Pancreas (tissue), 10 donors: ENCODE results near the gene CEMIP. TPM values are rescaled to one million over a fixed set of nuclear protein-coding genes. Genes with fewer than 3 reads are reported as not detected.

Source experiments
- ATAC-seq, 4 donors: fragments of 200-7000 bp; cut with Tn5 transposase; one replicate each; pipeline versions ENCODE4 v1.8.0 to v1.9.1; 2020; ENCODE audit warnings: mild to moderate bottlenecking in 4 of 4, moderate library complexity in 4 of 4
- DNase-seq, 6 donors: peaks; one replicate each; pipeline ENCODE4 v3.0.0-alpha.2; 2020
- FAIRE-seq: peaks from 2 replicates; lab custom pipeline; 2012; peaks lifted over from hg19 to GRCh38; lab: Jason Lieb, UNC
- H3K27ac ChIP-seq, 4 donors: fragments of 200-600 bp; sonication (generic); 1 replicate in 3 of 4; 2 replicates in 1 of 4; pipeline versions ENCODE4 v1.5.0 to v1.8.0; 2020
- H3K27me3 ChIP-seq, 4 donors: fragments of 200-600 bp; one replicate each; pipeline ENCODE4 v1.8.0; 2021
- H3K36me3 ChIP-seq, 3 donors: fragments of 200-600 bp; sonication (generic) in 1 of 3; one replicate each; pipeline versions ENCODE4 v1.5.0 to v1.8.0; 2020 to 2021
- H3K4me1 ChIP-seq, 3 donors: fragments of 200-600 bp; one replicate each; pipeline ENCODE4 v1.8.0; 2021
- H3K4me3 ChIP-seq, 4 donors: fragments of 200-600 bp; sonication (generic) in 2 of 4; one replicate each; pipeline versions ENCODE4 v1.5.0 to v1.8.0; 2020 to 2021
- H3K9me3 ChIP-seq, 4 donors: fragments of 200-600 bp; one replicate each; pipeline ENCODE4 v1.8.0; 2021
- WGBS, 2 donors: extraction: QIAGEN DNeasy Blood & Tissue Kit; methylation state at CpG; one replicate each; pipeline ENCODE4 v1.1.7; 2013; 5-methylcytosine and 5-hydroxymethylcytosine counted together
- intact Hi-C, 3 donors: fragments of 100-400 bp; cut with DNase I; formaldehyde crosslinking; loops; one replicate each; pipeline versions ENCODE4 v1.11.1 to v1.14.2; 2022
- polyA plus RNA-seq, 2 donors: library from polyadenylated mRNA; stranded (reverse); fragments of 200-250 nt; gene quantifications; one replicate each; pipeline ENCODE4 v1.2.3, GENCODE V29; 2013
- total RNA-seq, 6 donors: library from RNA; stranded (reverse); fragmentation: NEBNext Ultra II Directional in 4 of 6; extraction: Animal tissue kit (Norgen Biotek cat#: 25700) in 4 of 6; gene quantifications; one replicate each; pipeline versions ENCODE4 v1.2.1 to v1.2.4, GENCODE V29; 2021 to 2023
- TF ChIP-seq, protein P1 (sequence below), 4 donors: fragments of 200-600 bp; sonication (generic) in 3 of 4; IDR thresholded peaks; one replicate each; pipeline versions ENCODE4 v1.5.0 to v1.8.0; 2021; ENCODE audit warnings: antibody characterized with exemption in 4 of 4
- donor health status: healthy with polysubstance abuse.
- donor health status: DM: no; HTN: no; CAD: no; lungs with moderate emphysema.
- donor health status: DM: no; HTN: no; CAD: no.
- donor health status: control.
- donor health status: control.
- donor health status: Bipolar disorder and iron deficiency.
- donor health status: DM: yes; HTN: yes; CAD: no.
- donor health status: DM: no; HTN: no; CAD: no.
- donor health status: DM: no; HTN: no; CAD: no.
- donor health status: DM: yes; HTN: yes; CAD: no.

CEMIP gene
- total and polyA plus RNA-seq, 8 donors, result 0.07 to 0.41 (median 0.12) TPM; not detected in 1

DNA sequence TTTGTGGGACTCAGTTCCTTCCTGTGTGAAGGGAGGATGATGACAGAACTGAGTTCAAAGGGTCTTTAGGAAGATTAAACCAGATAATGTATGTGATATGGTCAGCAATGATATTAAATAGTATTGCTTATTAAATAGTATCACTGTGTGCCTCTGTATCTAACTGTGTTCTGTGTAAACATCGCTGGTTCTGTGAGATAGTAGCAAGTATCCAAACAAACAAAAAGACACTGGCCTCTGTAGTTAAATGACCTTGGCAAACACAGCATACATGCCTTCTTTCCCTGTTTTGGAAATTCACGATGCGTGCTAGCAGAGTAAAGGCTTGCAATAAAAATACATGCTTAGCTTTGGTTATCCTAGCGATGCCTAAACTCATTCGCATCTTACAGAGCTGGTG is 134.4 kb downstream of the CEMIP start:
- TF ChIP-seq, protein P1, sequence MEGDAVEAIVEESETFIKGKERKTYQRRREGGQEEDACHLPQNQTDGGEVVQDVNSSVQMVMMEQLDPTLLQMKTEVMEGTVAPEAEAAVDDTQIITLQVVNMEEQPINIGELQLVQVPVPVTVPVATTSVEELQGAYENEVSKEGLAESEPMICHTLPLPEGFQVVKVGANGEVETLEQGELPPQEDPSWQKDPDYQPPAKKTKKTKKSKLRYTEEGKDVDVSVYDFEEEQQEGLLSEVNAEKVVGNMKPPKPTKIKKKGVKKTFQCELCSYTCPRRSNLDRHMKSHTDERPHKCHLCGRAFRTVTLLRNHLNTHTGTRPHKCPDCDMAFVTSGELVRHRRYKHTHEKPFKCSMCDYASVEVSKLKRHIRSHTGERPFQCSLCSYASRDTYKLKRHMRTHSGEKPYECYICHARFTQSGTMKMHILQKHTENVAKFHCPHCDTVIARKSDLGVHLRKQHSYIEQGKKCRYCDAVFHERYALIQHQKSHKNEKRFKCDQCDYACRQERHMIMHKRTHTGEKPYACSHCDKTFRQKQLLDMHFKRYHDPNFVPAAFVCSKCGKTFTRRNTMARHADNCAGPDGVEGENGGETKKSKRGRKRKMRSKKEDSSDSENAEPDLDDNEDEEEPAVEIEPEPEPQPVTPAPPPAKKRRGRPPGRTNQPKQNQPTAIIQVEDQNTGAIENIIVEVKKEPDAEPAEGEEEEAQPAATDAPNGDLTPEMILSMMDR (IDR thresholded peaks at IDR 0.05), result no peak

DNA sequence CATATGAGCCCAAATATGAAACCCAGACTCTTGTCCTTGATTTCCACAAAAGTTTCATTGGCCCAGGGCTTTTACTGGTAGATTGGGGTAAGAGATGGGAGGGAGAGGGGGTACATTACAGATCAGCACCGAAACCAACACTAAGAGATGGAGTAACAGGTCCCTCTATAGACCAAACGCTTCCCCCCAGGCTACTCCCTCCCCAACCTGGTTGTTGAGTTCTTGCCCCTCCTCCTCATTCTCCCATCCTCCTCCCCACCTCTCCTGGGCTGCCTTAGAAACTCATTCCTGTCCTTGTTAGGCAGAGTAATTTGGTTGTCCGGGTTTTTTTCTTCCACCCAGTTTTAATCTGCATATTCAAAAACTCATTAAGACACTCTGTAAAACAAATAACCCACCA is 136.3 kb downstream of the CEMIP start:
- 78 to 88% methylated on average over 3 of the region's 3 CpGs for WGBS, 2 donors
- no peak for FAIRE-seq
- H3K27ac ChIP-seq, result no peak overlapping the region

More for the DNA sequence above, 134.4 kb downstream of the CEMIP start:
- Histone ChIP-seq H3K27me3 (no peaks in the 10 kb centered on the region), H3K36me3 (no peaks in the 10 kb centered on the region), H3K9me3 (no peaks in the 10 kb centered on the region), H3K27ac (no peak overlapping the region), H3K4me3 (no peak overlapping the region), H3K4me1 (no peaks in the 10 kb centered on the region)
- ATAC-seq (no peak), DNase-seq (no peak), FAIRE-seq (no peak)
- 86 to 95% methylated on average over 5 of the region's 5 CpGs for WGBS, 2 donors
- intact Hi-C loops, result no loop called here

DNA sequence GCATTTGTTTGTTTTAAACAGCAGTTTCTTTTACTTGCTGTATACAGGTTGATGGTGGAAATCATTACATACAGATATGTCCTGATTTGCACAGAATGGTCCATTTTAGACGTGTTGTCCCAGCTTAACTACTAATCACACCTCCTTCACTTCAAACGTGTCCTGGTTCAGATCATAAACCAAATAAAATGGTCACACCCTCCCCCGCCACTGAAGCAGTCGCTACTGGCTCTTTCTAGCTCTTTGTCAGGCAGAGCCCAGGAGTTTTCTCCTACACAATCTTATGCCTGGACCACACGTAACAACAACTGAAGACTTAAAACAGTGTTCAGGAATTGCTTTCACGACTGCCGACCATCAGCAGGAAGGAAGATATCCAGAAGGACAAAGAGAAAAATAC is 136.9 kb downstream of the CEMIP start:
- no peaks in the 10 kb centered on the region for H3K4me1 ChIP-seq
- H3K36me3 ChIP-seq, result no peaks in the 10 kb centered on the region
- TF ChIP-seq, protein P1 (IDR thresholded peaks at IDR 0.05), result no peak
- H3K27ac ChIP-seq, result no peak overlapping the region
- intact Hi-C loops, result no loop called here
- WGBS, 2 donors, result 66 to 74% methylated on average over 7 of the region's 7 CpGs
- H3K9me3 ChIP-seq, result no peaks in the 10 kb centered on the region
- no peaks in the 10 kb centered on the region for H3K27me3 ChIP-seq
- FAIRE-seq (no peak), ATAC-seq (no peak), DNase-seq (no peak)
- H3K4me3 ChIP-seq, result no peak overlapping the region

More for the DNA sequence above, 136.3 kb downstream of the CEMIP start:
- TF ChIP-seq, protein P1 (IDR thresholded peaks at IDR 0.05), result no peak
- Histone ChIP-seq H3K36me3 (no peaks in the 10 kb centered on the region), H3K9me3 (no peaks in the 10 kb centered on the region), H3K27me3 (no peaks in the 10 kb centered on the region), H3K4me1 (no peaks in the 10 kb centered on the region), H3K4me3 (no peak overlapping the region)
- DNase-seq (no peak), ATAC-seq (no peak)
- intact Hi-C loops, result no loop called here

DNA sequence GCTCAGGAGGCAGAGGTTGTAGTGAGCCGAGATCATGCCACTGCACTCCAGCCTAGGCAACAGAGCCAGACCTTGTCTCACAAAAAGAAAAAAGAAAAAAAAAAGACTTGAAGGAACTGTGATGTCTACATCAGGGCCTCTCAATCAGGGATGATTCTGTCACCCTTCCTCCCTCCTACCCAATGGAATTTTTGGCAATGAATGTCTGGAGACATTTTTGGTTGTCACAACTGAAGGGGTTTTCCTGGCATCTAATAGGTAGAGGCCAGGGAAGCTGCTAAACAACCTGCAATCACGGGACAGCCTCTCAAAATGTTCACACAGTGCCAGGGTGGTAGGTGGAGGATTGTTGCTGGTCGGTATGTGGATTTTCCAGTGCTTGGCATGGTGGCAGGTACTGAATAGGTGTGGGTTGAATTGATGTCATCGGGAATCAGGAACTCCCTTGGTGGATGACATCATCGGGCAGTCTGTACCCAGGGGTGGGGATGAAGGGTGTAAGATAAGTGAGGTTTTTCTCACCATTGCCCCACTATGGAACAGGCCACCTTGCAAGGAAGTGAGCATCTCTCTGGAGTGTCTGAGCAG is 139.1 kb downstream of the CEMIP start:
- DNase-seq, result no peak
- H3K27ac ChIP-seq, result no peak overlapping the region
- no peak for FAIRE-seq
- H3K4me1 ChIP-seq, result no peaks in the 10 kb centered on the region
- WGBS, 2 donors, result 89% methylated on average over 5 of the region's 5 CpGs
- TF ChIP-seq, protein P1 (IDR thresholded peaks at IDR 0.05), result no peak
- no peak for ATAC-seq
- no peaks in the 10 kb centered on the region for H3K9me3 ChIP-seq
- intact Hi-C loops, result no loop called here
- H3K27me3 ChIP-seq, result no peaks in the 10 kb centered on the region
- no peaks in the 10 kb centered on the region for H3K36me3 ChIP-seq
- no peak overlapping the region for H3K4me3 ChIP-seq

DNA sequence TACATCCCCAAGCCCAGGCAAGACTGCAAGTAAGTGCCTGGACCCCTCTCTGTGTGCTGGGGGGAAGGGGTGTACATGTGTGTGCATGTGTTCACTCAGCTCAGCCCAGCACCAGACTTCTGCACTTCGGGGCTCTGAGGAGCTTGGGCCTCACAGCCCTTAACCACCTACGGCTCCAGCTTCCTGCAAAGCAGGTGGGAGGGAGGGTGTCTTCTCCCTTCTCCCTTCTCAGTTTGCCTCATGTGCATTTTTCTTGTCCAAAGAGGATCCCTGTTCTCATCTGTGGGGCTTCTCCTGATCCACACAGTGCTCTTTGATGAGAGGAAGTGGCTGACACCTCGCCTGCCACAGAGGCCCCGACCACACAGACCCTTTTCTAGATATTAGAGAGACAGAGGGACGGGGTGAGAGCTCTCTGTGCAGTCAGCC is 141.1 kb downstream of the CEMIP start:
- TF ChIP-seq, protein P1 (IDR thresholded peaks at IDR 0.05), result no peak
- Histone ChIP-seq H3K27ac (no peak overlapping the region), H3K9me3 (no peaks in the 10 kb centered on the region), H3K4me3 (no peak overlapping the region), H3K27me3 (no peaks in the 10 kb centered on the region), H3K36me3 (no peaks in the 10 kb centered on the region), H3K4me1 (no peaks in the 10 kb centered on the region)
- no peak for DNase-seq
- intact Hi-C loops, result no loop called here
- no peak for FAIRE-seq
- 79 to 83% methylated on average over 5 of the region's 5 CpGs for WGBS, 2 donors
- ATAC-seq, result no peak
